GM12874 (cell line): Measurements from ENCODE around the gene CENPO.

Experiments
- CTCF ChIP-seq: IDR thresholded peaks from 2 replicates; pipeline ENCODE4 v1.5.1; 2011; ENCODE audit warnings: low read depth, mild to moderate bottlenecking, control low read depth, low read length, moderate library complexity; ENCODE audit not compliant: insufficient read depth

Gene CENPO

GRCh38 chr2:24827321-24828237 lies 34.4 kb downstream of the CENPO start:
- TF ChIP-seq CTCF: peak; percentile 88

- TF ChIP-seq CTCF: no peak
Observed at GRCh38 chr2:24828238-24828996, 35.2 kb downstream of the CENPO start.

- TF ChIP-seq CTCF: no peak
Observed at GRCh38 chr2:24830351-24830750, 37.1 kb downstream of the CENPO start.

GRCh38 chr2:24830786-24831185 lies 37.6 kb downstream of the CENPO start:
- no peak for TF ChIP-seq CTCF

- TF ChIP-seq CTCF: no peak
Observed at GRCh38 chr2:24831221-24832072, 38.2 kb downstream of the CENPO start.

- no peak for TF ChIP-seq CTCF
Observed at GRCh38 chr2:24832073-24832461, 38.8 kb downstream of the CENPO start.

- TF ChIP-seq CTCF: no peak
Observed at GRCh38 chr2:24832521-24832920, 39.3 kb downstream of the CENPO start.
